SU-DHL-6 (cell line): ENCODE measurements around the gene TRIM22.

Experiments
- H2AFZ ChIP-seq: fragments of 200-600 bp; sonication (generic); 2 replicates; pipeline ENCODE4 v1.6.1; 2014; ENCODE audit warnings: low read depth, mild to moderate bottlenecking, moderate library complexity, mixed read lengths, antibody characterized with exemption, low read length; ENCODE audit not compliant: severe bottlenecking
- H3F3A ChIP-seq: fragments of 200-600 bp; shearing (Covaris generic); 2 replicates; pipeline ENCODE4 v1.6.0; 2016; ENCODE audit warnings: antibody characterized with exemption, mild to moderate bottlenecking; ENCODE audit not compliant: insufficient read depth
- H3K27ac ChIP-seq: fragments of 200-600 bp; sonication (generic); 2 replicates; pipeline ENCODE4 v1.5.1; 2016; ENCODE audit warnings: low read depth, mild to moderate bottlenecking, low read length, moderate library complexity, mixed read lengths
- H3K27me3 ChIP-seq: fragments of 200-600 bp; sonication (generic), shearing (Covaris generic); 2 replicates; pipeline ENCODE4 v1.6.0; 2014; ENCODE audit warnings: mild to moderate bottlenecking, low read length
- H3K36me3 ChIP-seq: fragments of 200-600 bp; sonication (generic); 2 replicates; pipeline ENCODE4 v1.6.1; 2014; ENCODE audit warnings: mild to moderate bottlenecking, low read length, mixed read lengths
- H3K4me2 ChIP-seq: fragments of 300-600, 200-600 bp; shearing (Covaris generic), sonication (generic); 2 replicates; pipeline ENCODE4 v1.6.0; 2014; ENCODE audit warnings: low read length, low read depth, mild to moderate bottlenecking; ENCODE audit not compliant: poor library complexity, severe bottlenecking
- H3K4me3 ChIP-seq: fragments of 200-600 bp; sonication (generic); 2 replicates; pipeline ENCODE4 v1.5.1; 2014; ENCODE audit warnings: antibody characterized with exemption, low read length, mild to moderate bottlenecking, mixed read lengths; ENCODE audit not compliant: insufficient read depth, poor library complexity, severe bottlenecking
- H3K79me2 ChIP-seq: fragments of 200-600 bp; sonication (generic); 2 replicates; pipeline ENCODE4 v1.6.1; 2014; ENCODE audit warnings: mild to moderate bottlenecking, low read length, moderate library complexity; ENCODE audit not compliant: insufficient read depth
- H3K9ac ChIP-seq: fragments of 200-600 bp; sonication (generic); 2 replicates; pipeline ENCODE4 v1.7.0; 2014; ENCODE audit warnings: mild to moderate bottlenecking, low read length
- H3K9me2 ChIP-seq: fragments of 200-600 bp; sonication (generic); replicated peaks from 2 replicates; pipeline ENCODE4 v1.6.1; 2014; ENCODE audit warnings: low read length; ENCODE audit not compliant: insufficient read depth
- H3K9me3 ChIP-seq: fragments of 200-600 bp; sonication (generic); 2 replicates; pipeline ENCODE4 v1.6.1; 2014; ENCODE audit warnings: low read length, mixed read lengths; ENCODE audit not compliant: insufficient read depth
- H4K20me1 ChIP-seq: fragments of 200-600 bp; sonication (generic); 2 replicates; pipeline ENCODE4 v1.6.1; 2014; ENCODE audit warnings: low read depth, mild to moderate bottlenecking, antibody characterized with exemption, low read length, moderate library complexity, mixed read lengths
- CTCF ChIP-seq: fragments of 200-600 bp; sonication (generic); IDR thresholded peaks from one replicate; pipeline ENCODE4 v1.5.1; 2017; ENCODE audit warnings: antibody characterized with exemption, mild to moderate bottlenecking, low read length, moderate library complexity; ENCODE audit not compliant: insufficient read depth, poor library complexity, severe bottlenecking
- EZH2phosphoT487 ChIP-seq: fragments of 200-600 bp; sonication (generic), shearing (Covaris generic); conservative IDR thresholded peaks from 2 replicates; pipeline ENCODE4 v1.6.1; 2018; ENCODE audit warnings: mild to moderate bottlenecking, antibody characterized with exemption, low read length, moderate library complexity, mixed read lengths

TRIM22 gene

GRCh38 chr11:5703741-5704536, 14.3 kb downstream of the TRIM22 start:
- H3K27me3 ChIP-seq: no peaks in the 10 kb centered on the region
- H4K20me1 ChIP-seq: no peaks in the 10 kb centered on the region
- H3K4me2 ChIP-seq: no peak overlapping the region
- H3K27ac ChIP-seq: no peak overlapping the region
- H2AFZ ChIP-seq: no peak overlapping the region
- no peak for TF ChIP-seq CTCF
- no peak for TF ChIP-seq EZH2phosphoT487
- H3K9me2 ChIP-seq: no peaks in the 10 kb centered on the region
- H3K9ac ChIP-seq: no peak overlapping the region
- H3K36me3 ChIP-seq: peaks cover 60% of the 10 kb centered on the region
- H3F3A ChIP-seq: peaks cover 10% of the 10 kb centered on the region
- no peaks in the 10 kb centered on the region; the same call in 1 of the 2 replicates for H3K79me2 ChIP-seq
- H3K9me3 ChIP-seq: no peaks in the 10 kb centered on the region
- H3K4me3 ChIP-seq: no peak overlapping the region

- Histone ChIP-seq H2AFZ (no peak overlapping the region), H3K27me3 (no peaks in the 10 kb centered on the region), H3F3A (peaks cover 3% of the 10 kb centered on the region; the same call in 1 of the 2 replicates), H3K36me3 (peaks cover 63% of the 10 kb centered on the region), H3K9ac (no peak overlapping the region), H3K4me3 (no peak overlapping the region), H4K20me1 (no peaks in the 10 kb centered on the region), H3K9me2 (no peaks in the 10 kb centered on the region), H3K9me3 (no peaks in the 10 kb centered on the region), H3K4me2 (no peak overlapping the region), H3K79me2 (no peaks in the 10 kb centered on the region; the same call in 1 of the 2 replicates), H3K27ac (no peak overlapping the region)
- TF ChIP-seq EZH2phosphoT487 (no peak), CTCF (no peak)
Observed at GRCh38 chr11:5705688-5706087, 16.1 kb downstream of the TRIM22 start.

- Histone ChIP-seq H3K9ac (no peak overlapping the region), H3K27me3 (no peaks in the 10 kb centered on the region), H3F3A (no peaks in the 10 kb centered on the region), H3K4me3 (no peak overlapping the region), H2AFZ (no peak overlapping the region), H3K79me2 (no peaks in the 10 kb centered on the region), H3K36me3 (peaks cover 15% of the 10 kb centered on the region; the same call in 1 of the 2 replicates), H3K4me2 (no peak overlapping the region), H4K20me1 (no peaks in the 10 kb centered on the region), H3K27ac (no peak overlapping the region), H3K9me2 (no peaks in the 10 kb centered on the region), H3K9me3 (no peaks in the 10 kb centered on the region)
- no peak for TF ChIP-seq EZH2phosphoT487
- peak; percentile 79 for TF ChIP-seq CTCF
Observed at GRCh38 chr11:5712507-5712906, 22.9 kb downstream of the TRIM22 start.
